Measurements from ENCODE around the gene FIGN. TPM values are rescaled to one million over a fixed set of nuclear protein-coding genes. Genes with fewer than 3 reads are reported as not detected.

FIGN gene
- total RNA-seq, 1 experiment from 2014 or later = not detected

DNA sequence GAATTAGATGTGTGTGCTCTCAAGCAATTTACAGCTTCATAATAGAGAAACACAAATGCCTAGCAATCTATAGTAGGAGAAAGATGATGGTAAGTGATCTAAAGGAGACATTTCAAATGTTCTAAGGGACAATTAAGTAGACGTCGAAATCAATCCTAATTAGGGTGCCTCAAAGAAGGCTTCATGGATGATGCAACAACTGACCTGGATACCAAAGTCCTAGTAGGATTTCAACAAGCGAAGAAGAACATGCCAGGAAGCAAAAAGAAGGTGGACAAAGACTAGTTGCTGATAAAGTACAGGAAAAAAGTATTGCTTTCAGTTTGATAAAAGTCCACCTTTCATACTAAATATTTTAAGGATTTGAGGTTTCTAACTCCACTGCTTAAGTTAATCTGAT is 12.5 kb downstream of the FIGN start:
- Histone ChIP-seq H4K20me1 (ENCODE audit: insufficient read depth) (no peaks in the 10 kb centered on the region; the same call in 1 of the 2 replicates), H3K4me1 (ENCODE audit: control insufficient read depth in 1 of 2, insufficient read depth in 2 of 2, low read length in 2 of 2) (no peaks in the 10 kb centered on the region), H3K36me3 (ENCODE audit: control insufficient read depth in 1 of 2, insufficient read depth in 2 of 2, low read length in 2 of 2) (no peaks in the 10 kb centered on the region), H3K4me3 (replicated peaks in 1 of 2; ENCODE audit: low read depth in 1 of 2, low read length in 2 of 2) (no peak overlapping the region), H3K4me2 (ENCODE audit: low read length) (no peak overlapping the region), H3K9ac (ENCODE audit: low read length) (no peak overlapping the region), H3K27ac (ENCODE audit: low read depth, low read length) (no peak overlapping the region), H3K79me2 (ENCODE audit: insufficient read depth, low read length) (no peaks in the 10 kb centered on the region), H3K27me3 (ENCODE audit: insufficient read depth, low read length) (peaks cover 44% of the 10 kb centered on the region), H3K9me2 (ENCODE audit: insufficient read depth) (no peaks in the 10 kb centered on the region), H3K9me3 (ENCODE audit: control insufficient read depth in 1 of 2, insufficient read depth in 1 of 2, low read depth in 1 of 2, low read length in 2 of 2) (no peaks in the 10 kb centered on the region), H2AFZ (ENCODE audit: low read depth, low read length, poor library complexity, severe bottlenecking) (no peak overlapping the region)
- ChIA-PET POLR2A (no interaction called here), CTCF (no interaction called here), RAD21 (ENCODE audit: low non-redundant PET in 1 of 2, low total read pairs in 2 of 2, uncharacterized antibody in 2 of 2, unreplicated experiment in 2 of 2) (no interaction called here)
- intact Hi-C loops (cut with micrococcal nuclease) = no loop called here
- no peak for DNase-seq (ENCODE audit: low read depth, low spot score)
- TF ChIP-seq, protein P1, sequence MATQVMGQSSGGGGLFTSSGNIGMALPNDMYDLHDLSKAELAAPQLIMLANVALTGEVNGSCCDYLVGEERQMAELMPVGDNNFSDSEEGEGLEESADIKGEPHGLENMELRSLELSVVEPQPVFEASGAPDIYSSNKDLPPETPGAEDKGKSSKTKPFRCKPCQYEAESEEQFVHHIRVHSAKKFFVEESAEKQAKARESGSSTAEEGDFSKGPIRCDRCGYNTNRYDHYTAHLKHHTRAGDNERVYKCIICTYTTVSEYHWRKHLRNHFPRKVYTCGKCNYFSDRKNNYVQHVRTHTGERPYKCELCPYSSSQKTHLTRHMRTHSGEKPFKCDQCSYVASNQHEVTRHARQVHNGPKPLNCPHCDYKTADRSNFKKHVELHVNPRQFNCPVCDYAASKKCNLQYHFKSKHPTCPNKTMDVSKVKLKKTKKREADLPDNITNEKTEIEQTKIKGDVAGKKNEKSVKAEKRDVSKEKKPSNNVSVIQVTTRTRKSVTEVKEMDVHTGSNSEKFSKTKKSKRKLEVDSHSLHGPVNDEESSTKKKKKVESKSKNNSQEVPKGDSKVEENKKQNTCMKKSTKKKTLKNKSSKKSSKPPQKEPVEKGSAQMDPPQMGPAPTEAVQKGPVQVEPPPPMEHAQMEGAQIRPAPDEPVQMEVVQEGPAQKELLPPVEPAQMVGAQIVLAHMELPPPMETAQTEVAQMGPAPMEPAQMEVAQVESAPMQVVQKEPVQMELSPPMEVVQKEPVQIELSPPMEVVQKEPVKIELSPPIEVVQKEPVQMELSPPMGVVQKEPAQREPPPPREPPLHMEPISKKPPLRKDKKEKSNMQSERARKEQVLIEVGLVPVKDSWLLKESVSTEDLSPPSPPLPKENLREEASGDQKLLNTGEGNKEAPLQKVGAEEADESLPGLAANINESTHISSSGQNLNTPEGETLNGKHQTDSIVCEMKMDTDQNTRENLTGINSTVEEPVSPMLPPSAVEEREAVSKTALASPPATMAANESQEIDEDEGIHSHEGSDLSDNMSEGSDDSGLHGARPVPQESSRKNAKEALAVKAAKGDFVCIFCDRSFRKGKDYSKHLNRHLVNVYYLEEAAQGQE (IDR thresholded peaks at IDR 0.05; ENCODE audit: low read depth) = no peak
- no peak for TF ChIP-seq JUND (IDR thresholded peaks at IDR 0.05)
- TF ChIP-seq, protein P2, sequence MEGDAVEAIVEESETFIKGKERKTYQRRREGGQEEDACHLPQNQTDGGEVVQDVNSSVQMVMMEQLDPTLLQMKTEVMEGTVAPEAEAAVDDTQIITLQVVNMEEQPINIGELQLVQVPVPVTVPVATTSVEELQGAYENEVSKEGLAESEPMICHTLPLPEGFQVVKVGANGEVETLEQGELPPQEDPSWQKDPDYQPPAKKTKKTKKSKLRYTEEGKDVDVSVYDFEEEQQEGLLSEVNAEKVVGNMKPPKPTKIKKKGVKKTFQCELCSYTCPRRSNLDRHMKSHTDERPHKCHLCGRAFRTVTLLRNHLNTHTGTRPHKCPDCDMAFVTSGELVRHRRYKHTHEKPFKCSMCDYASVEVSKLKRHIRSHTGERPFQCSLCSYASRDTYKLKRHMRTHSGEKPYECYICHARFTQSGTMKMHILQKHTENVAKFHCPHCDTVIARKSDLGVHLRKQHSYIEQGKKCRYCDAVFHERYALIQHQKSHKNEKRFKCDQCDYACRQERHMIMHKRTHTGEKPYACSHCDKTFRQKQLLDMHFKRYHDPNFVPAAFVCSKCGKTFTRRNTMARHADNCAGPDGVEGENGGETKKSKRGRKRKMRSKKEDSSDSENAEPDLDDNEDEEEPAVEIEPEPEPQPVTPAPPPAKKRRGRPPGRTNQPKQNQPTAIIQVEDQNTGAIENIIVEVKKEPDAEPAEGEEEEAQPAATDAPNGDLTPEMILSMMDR (IDR thresholded peaks at IDR 0.05 in 2 of 3, conservative IDR thresholded peaks at IDR 0.05 in 1 of 3; ENCODE audit: borderline replicate concordance in 1 of 3, insufficient read depth in 1 of 3, low read depth in 2 of 3, low read length in 2 of 3) = no peak
- no peak for TF ChIP-seq ZNF274 (IDR thresholded peaks at IDR 0.05; ENCODE audit: low read depth, low read length)
- no peak for TF ChIP-seq TCF7L2 (IDR thresholded peaks at IDR 0.05; ENCODE audit: borderline replicate concordance, extremely low read depth, insufficient read depth, insufficient read length)
- no peak for TF ChIP-seq EZH2 (IDR thresholded peaks at IDR 0.05)
- TF ChIP-seq EGR1 (IDR thresholded peaks at IDR 0.05; ENCODE audit: low read depth) = no peak
- TF ChIP-seq ZBTB33 (IDR thresholded peaks at IDR 0.05; ENCODE audit: extremely low read depth, insufficient replicate concordance, low read length) = no peak
- TF ChIP-seq, protein P3, sequence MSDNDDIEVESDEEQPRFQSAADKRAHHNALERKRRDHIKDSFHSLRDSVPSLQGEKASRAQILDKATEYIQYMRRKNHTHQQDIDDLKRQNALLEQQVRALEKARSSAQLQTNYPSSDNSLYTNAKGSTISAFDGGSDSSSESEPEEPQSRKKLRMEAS (IDR thresholded peaks at IDR 0.05) = no peak
- no peak for TF ChIP-seq FOSL1 (IDR thresholded peaks at IDR 0.05; ENCODE audit: low read depth)
- TF ChIP-seq SP1 (IDR thresholded peaks at IDR 0.05; ENCODE audit: low read depth) = no peak
- no peak for TF ChIP-seq EZH2phosphoT487 (IDR thresholded peaks at IDR 0.05; ENCODE audit: borderline replicate concordance)
- TF ChIP-seq ZFX (IDR thresholded peaks at IDR 0.05) = no peak
- no peak for TF ChIP-seq POLR2AphosphoS5 (IDR thresholded peaks at IDR 0.05; ENCODE audit: low read depth, low read length)
- TF ChIP-seq ELF1 (IDR thresholded peaks at IDR 0.05; ENCODE audit: borderline replicate concordance, low read depth) = no peak
- no peak for TF ChIP-seq YY1 (IDR thresholded peaks at IDR 0.05; ENCODE audit: extremely low read depth, insufficient replicate concordance, low read depth, low read length)
- no peak for ATAC-seq
- BruUV-seq (replicated peaks) = no TSS peak

All from HCT116 (cell line).